Measurements from ENCODE around the gene PGM2L1.

DNA sequence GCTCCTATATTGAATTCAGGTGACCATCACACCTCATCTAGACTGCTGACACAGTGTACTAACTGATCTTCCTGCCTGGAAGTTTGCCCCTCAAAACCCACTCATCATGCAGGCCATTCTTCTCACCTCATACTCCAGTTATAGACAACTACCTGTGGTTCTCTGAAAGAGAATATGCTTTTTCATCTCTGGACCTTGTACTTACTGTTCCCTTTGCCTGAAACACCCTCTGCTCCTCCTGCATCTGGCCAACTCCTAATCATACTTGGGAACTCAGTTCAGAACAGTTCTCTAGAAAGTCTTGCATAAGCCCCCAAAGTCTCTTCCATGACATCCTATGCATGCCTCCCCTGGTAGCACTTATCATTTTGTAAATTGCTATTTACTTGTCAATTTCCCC, 58.6 kb downstream of the PGM2L1 start:
- TF ChIP-seq, protein P1, sequence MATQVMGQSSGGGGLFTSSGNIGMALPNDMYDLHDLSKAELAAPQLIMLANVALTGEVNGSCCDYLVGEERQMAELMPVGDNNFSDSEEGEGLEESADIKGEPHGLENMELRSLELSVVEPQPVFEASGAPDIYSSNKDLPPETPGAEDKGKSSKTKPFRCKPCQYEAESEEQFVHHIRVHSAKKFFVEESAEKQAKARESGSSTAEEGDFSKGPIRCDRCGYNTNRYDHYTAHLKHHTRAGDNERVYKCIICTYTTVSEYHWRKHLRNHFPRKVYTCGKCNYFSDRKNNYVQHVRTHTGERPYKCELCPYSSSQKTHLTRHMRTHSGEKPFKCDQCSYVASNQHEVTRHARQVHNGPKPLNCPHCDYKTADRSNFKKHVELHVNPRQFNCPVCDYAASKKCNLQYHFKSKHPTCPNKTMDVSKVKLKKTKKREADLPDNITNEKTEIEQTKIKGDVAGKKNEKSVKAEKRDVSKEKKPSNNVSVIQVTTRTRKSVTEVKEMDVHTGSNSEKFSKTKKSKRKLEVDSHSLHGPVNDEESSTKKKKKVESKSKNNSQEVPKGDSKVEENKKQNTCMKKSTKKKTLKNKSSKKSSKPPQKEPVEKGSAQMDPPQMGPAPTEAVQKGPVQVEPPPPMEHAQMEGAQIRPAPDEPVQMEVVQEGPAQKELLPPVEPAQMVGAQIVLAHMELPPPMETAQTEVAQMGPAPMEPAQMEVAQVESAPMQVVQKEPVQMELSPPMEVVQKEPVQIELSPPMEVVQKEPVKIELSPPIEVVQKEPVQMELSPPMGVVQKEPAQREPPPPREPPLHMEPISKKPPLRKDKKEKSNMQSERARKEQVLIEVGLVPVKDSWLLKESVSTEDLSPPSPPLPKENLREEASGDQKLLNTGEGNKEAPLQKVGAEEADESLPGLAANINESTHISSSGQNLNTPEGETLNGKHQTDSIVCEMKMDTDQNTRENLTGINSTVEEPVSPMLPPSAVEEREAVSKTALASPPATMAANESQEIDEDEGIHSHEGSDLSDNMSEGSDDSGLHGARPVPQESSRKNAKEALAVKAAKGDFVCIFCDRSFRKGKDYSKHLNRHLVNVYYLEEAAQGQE (IDR thresholded peaks at IDR 0.05; ENCODE audit: insufficient read depth in 1 of 2, low read depth in 2 of 2, low read length in 2 of 2): no peak
- TF ChIP-seq POLR2AphosphoS5 (IDR thresholded peaks at IDR 0.05; ENCODE audit: low read depth, low read length) (no peak), SIN3A (IDR thresholded peaks at IDR 0.05; ENCODE audit: borderline replicate concordance, insufficient read depth, low read length) (no peak), FOXP2 (optimal IDR thresholded peaks at IDR 0.05; ENCODE audit: borderline replicate concordance, extremely low read depth, extremely low read length, insufficient read depth) (no peak), TAF1 (IDR thresholded peaks at IDR 0.05; ENCODE audit: borderline replicate concordance, insufficient read depth, low read length) (no peak)
